HG02610 (cell line): ENCODE data around the gene UNC119.

ENCODE experiments used
- ATAC-seq: cut with Tn5 transposase; IDR thresholded peaks from one replicate; pipeline ENCODE4 v1.9.1; 2021; ENCODE audit warnings: mild to moderate bottlenecking, moderate library complexity; ENCODE audit not compliant: unreplicated experiment

The UNC119 gene

GRCh38 chr17:28545141-28545503 is 7.3 kb downstream of the UNC119 start:
- no peak for ATAC-seq

GRCh38 chr17:28544402-28545140 is 7.9 kb downstream of the UNC119 start:
- ATAC-seq: no peak

DNA sequence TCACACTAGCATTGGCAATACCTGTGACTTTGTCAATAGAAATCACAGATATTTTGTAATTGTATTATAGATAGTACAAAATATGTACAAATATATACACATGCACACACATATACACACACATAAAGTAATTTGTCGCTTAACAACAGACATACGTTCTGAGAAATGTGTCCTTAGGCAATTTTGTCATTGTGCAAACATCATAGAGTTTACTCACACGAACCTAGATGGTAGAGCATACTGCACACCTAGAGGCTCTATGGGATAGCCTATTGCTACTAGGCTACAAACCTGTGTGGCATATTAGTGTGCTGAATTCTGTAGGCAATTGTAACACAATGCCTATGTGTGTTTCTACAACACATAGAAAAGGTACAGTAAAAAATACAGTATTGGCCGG is 11.0 kb downstream of the UNC119 start:
- no peak for ATAC-seq

GRCh38 chr17:28540231-28540630 is 12.2 kb downstream of the UNC119 start:
- ATAC-seq: no peak

DNA sequence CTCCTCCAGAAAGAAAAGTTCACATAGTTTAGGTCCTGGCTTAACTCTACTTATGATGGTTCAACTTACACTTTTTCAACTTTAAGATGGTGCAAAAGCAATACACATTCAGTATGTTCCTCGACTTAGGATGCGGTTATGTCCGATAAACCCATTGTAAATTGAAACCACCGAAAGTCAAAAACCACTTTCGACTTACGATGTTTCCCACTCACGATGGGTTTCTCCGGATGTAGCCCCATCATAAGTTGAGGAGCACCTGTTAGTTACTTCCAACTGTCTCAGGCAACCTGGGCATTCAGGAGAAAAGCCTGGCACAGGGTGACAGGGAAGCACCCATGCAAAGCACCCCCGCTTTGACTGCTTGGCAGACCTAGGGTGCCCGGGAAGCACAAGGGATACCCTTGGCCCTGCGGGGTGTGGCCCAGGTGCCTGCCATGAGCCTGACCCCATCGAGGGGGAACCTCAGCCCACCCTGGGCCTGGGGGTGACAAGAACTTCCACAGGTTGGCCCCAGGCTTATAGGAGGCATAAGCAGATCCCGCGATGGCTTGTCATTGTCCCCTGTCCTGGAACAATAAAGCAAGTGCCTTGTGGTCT is 14.0 kb downstream of the UNC119 start:
- ATAC-seq: no peak

GRCh38 chr17:28537219-28537610 is 15.2 kb downstream of the UNC119 start:
- no peak for ATAC-seq

GRCh38 chr17:28536532-28537218 is 15.7 kb downstream of the UNC119 start:
- no peak for ATAC-seq

DNA sequence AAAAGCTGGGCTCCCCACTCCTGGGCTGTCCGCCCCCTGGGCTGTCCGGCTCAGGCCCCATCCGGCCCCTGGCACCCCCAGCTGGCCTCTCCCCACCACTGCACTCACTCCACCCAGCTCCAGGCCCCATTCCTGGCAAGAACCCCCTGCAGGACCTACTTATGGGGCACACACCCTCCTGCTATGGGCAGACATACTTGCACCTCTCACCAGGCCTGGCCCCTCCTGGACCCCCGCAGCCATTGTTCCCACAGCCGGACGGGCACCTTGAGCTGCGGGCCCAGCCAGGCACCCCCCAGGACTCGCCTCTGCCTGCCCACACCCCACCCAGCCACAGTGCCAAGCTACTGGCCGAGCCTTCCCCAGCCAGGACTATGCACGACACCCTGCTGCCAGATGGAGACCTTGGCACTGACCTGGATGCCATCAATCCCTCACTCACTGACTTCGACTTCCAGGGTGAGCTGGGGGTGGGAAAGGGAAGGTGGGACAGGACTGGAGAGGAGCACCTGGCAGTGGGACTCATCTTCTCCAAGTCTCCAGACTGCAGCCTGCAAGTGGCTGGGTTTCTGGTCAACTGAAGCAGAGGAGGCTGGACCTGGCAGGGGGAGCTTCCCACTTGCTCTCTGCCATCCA is 17.6 kb downstream of the UNC119 start:
- ATAC-seq: no peak

- ATAC-seq: no peak
Measured at GRCh38 chr17:28533091-28533807, 19.2 kb downstream of the UNC119 start.

GRCh38 chr17:28532050-28532960 is 20.1 kb downstream of the UNC119 start:
- no peak for ATAC-seq

- no peak for ATAC-seq
Measured at GRCh38 chr17:28530926-28531325, 21.5 kb downstream of the UNC119 start.

GRCh38 chr17:28530250-28530649 is 22.2 kb downstream of the UNC119 start:
- ATAC-seq: no peak

DNA sequence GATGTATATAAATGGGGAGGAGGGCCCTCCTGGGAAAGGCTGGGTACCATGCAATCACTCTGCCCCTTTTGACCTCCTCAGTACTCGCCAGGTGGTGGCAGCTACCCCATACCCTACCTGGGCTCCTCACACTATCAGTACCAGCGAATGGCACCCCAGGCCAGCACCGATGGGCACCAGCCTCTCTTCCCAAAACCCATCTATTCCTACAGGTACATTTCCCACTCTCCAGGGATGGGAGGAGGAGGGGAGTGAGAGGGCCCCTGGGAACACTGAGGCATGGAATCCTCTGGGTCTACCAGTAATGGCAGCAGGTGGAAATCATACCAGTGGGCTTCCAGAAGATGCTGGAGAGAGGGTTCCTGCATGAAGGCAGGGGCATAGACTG is 23.4 kb downstream of the UNC119 start:
- ATAC-seq: no peak

GRCh38 chr17:28528327-28529012 is 24.0 kb downstream of the UNC119 start:
- ATAC-seq: no peak

- ATAC-seq: no peak
Measured at GRCh38 chr17:28527859-28528258, 24.6 kb downstream of the UNC119 start.

DNA sequence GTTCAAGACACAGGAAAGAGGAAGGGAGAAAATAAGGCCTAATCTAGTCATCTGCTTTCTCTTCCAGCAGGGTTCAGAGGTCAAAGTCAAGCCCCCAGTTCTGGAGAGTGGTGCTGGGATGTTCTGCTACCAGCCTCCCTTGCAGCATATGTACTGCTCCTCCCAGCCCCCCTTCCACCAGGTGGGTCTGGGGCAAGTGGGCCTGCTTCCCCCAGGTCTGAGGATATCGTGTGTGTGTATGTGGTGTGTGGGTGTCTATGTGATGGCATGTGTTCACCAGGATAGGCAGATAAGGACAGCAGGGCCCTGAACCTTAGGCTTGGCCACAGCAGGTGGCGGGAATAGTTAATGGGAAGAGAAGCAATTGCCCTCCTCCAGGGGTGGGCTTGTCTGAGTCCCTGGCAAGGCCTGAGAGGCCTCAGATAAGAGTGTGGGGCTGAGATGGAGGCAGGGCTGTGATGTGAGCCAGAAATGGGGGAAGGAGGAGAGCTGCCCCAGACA is 25.2 kb downstream of the UNC119 start:
- no peak for ATAC-seq

DNA sequence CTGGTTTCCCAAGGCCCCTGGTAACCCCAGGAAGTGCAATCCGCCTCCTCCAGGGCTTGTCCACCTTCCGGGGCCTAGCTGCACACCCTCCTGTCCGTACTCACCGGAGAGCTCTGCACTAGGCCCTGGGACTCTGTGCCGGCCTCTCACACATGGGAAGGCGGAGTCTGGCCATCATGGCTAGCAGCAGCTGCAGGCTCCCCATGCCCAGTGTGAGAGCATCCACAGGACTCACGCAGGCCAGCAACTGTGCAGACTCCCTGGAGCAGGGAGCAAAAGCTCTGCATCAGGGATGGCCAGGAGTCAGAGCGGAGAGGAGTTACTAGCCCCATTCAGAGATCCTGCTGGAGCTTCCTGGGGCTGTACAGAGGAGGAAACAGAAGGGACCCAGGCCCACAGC is 26.0 kb downstream of the UNC119 start:
- no peak for ATAC-seq

DNA sequence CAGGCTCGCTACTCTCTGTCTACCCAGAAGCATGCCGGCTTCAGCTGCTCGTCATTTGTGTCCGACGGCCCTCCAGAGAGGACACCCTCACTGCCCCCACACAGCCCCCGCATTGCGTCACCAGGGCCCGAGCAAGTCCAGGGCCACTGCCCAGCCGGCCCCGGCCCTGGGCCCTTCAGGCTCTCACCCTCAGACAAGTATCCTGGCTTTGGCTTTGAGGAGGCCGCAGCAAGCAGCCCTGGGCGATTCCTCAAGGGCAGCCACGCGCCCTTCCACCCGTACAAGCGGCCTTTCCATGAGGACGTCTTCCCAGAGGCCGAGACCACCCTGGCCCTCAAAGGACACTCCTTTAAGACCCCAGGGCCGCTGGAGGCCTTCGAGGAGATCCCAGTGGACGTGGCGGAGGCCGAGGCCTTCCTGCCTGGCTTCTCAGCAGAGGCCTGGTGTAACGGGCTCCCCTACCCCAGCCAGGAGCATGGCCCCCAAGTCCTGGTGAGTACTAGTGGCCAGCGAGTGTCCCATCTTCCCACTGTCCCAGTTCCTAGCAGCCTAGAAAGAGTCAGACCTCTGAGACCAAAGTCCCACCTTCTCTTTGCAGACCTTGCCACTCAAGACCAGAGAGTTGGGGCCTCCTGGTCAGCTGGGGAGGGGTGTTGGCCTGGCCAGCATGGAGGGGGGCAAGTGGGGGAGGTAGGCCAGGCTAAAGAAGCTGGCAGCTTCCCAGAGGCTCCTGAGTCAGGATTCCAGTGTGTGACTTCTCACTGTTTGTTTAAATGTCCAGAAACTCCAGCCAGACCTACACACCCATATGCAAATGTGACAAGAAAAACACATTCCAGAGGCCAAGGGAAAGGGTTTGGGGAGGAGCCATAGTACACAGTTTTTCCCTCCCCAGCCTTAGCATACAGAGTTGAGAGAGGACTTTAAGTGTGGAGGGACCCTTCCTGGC is 27.7 kb downstream of the UNC119 start:
- no peak for ATAC-seq
